Fibroblast of lung (primary cell): ENCODE measurements around the gene KCNG2. TPM values are rescaled to one million over a fixed set of nuclear protein-coding genes. Genes with fewer than 3 reads are reported as not detected.

Experiments used
- DNase-seq, 2 donors: peaks; one replicate each; pipeline versions ENCODE4 v3.0.0 to v3.0.0-alpha.2; 2010; ENCODE audit warnings: low read depth in 2 of 2
- H2AFZ ChIP-seq: 2 replicates; pipeline ENCODE4 v1.5.1; 2012; ENCODE audit warnings: low read length, control low read depth, inconsistent platforms
- H3K27ac ChIP-seq: 2 replicates; pipeline ENCODE4 v1.5.1; 2011; ENCODE audit warnings: low read length, control low read depth; ENCODE audit not compliant: insufficient read depth
- H3K27me3 ChIP-seq: 2 replicates; pipeline ENCODE4 v1.5.1; 2011; ENCODE audit warnings: mild to moderate bottlenecking, low read length; ENCODE audit not compliant: control insufficient read depth, insufficient read depth
- H3K36me3 ChIP-seq: 2 replicates; pipeline ENCODE4 v1.5.1; 2011; ENCODE audit warnings: low read length; ENCODE audit not compliant: control insufficient read depth, insufficient read depth
- H3K4me1 ChIP-seq: 2 replicates; pipeline ENCODE4 v1.5.1; 2011; ENCODE audit warnings: low read length; ENCODE audit not compliant: control insufficient read depth, insufficient read depth; ENCODE audit errors: extremely low read depth
- H3K4me2 ChIP-seq: 2 replicates; pipeline ENCODE4 v1.5.1; 2011; ENCODE audit warnings: low read length, control low read depth; ENCODE audit not compliant: insufficient read depth; ENCODE audit errors: extremely low read depth
- H3K4me3 ChIP-seq, 4 experiments: fragments of 200-600 bp in 1 of 4; sonication (generic) in 1 of 4; replicated peaks in 1 of 4; 2 replicates each; pipeline ENCODE4 v1.5.1; 2011 to 2016; ENCODE audit warnings: low read length in 4 of 4, low read depth in 3 of 4, mild to moderate bottlenecking in 3 of 4, control low read depth in 2 of 4, inconsistent platforms in 1 of 4, mixed read lengths in 1 of 4; ENCODE audit not compliant: insufficient read depth in 1 of 4; ENCODE audit errors: control extremely low read depth in 1 of 4
- H3K79me2 ChIP-seq: 2 replicates; pipeline ENCODE4 v1.5.1; 2012; ENCODE audit warnings: mild to moderate bottlenecking, low read length, inconsistent platforms; ENCODE audit not compliant: control insufficient read depth, insufficient read depth
- H3K9ac ChIP-seq: 2 replicates; pipeline ENCODE4 v1.5.1; 2011; ENCODE audit warnings: mild to moderate bottlenecking, low read length, control low read depth; ENCODE audit not compliant: insufficient read depth
- H3K9me3 ChIP-seq: 2 replicates; pipeline ENCODE4 v1.5.1; 2012; ENCODE audit warnings: low read depth, low read length; ENCODE audit not compliant: control insufficient read depth, insufficient read depth
- H4K20me1 ChIP-seq: 2 replicates; pipeline ENCODE4 v1.5.1; 2011; ENCODE audit warnings: low read length; ENCODE audit not compliant: control insufficient read depth, insufficient read depth; ENCODE audit errors: extremely low read depth
- EZH2 ChIP-seq: IDR thresholded peaks from 2 replicates; pipeline ENCODE4 v1.5.1; 2012; ENCODE audit warnings: low read length, control low read depth, mild to moderate bottlenecking; ENCODE audit errors: missing control alignments
- polyA plus RNA-seq, 2 donors: library from polyadenylated mRNA; depleted of rRNA in 1 of 2; stranded (reverse) in 1 of 2; unstranded in 1 of 2; fragments of >200 nt; gene quantifications; 2 replicates each; pipeline ENCODE4 v1.2.1, GENCODE V29; 2011 to 2012; ENCODE audit warnings: missing spikeins in 1 of 2
- total RNA-seq: library from RNA; depleted of rRNA; stranded (reverse); fragments of >200 nt; gene quantifications from 2 replicates; pipeline ENCODE4 v1.2.1, GENCODE V29; 2014
- TF ChIP-seq, protein P1 (sequence below), 2 donors: IDR thresholded peaks in 1 of 2; conservative IDR thresholded peaks in 1 of 2; 1 replicate in 1 of 2; 2 replicates in 1 of 2; pipeline ENCODE4 v1.5.1; 2011 to 2012; ENCODE audit warnings: low read length in 2 of 2, control low read depth in 1 of 2, inconsistent platforms in 1 of 2, low read depth in 1 of 2, mild to moderate bottlenecking in 1 of 2

Gene KCNG2
- total and polyA plus RNA-seq, 2 donors (not counting 1 experiment from before 2014, with no cell fraction given), result 0.42 to 10.1 TPM

DNA sequence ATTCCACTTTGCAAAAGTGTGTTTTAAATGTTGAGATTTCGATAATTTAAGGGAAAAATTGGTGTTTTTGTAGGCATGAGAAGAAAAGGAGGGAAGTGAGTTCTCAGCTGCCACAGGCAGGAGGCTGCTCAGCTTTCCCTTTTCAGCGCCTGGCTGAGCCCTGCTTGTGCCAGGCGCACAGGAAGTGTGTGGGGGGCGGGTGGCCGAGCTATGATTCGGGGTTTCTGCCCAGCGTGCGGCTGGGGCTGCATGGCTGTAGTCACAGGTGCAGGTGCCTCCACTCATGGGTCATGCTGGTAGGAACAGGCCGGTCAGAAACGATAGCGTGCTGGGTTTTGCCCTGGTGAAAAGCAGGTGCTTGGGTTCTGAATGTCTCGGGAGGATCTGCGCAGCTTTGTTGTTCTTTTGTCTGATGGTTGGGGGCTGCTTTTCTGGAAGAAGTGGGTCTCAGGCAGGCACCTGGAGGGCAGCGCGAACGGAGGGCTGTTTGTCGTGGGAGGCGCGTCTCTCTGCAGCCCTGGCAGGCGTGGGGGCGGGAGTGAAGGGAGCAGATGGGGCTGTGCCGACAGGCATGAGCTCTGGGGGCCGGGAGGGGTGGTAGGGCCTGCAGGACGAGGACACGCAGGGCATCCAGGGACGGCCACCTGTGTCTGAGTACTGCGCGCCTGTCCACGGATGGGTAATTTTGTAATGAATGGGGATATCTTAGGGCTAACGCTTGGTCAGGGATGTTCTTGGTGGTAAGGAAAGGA lies 2.1 kb downstream of the KCNG2 start:
- H4K20me1 ChIP-seq, result no peaks in the 10 kb centered on the region
- TF ChIP-seq EZH2, result no peak
- TF ChIP-seq, protein P1, sequence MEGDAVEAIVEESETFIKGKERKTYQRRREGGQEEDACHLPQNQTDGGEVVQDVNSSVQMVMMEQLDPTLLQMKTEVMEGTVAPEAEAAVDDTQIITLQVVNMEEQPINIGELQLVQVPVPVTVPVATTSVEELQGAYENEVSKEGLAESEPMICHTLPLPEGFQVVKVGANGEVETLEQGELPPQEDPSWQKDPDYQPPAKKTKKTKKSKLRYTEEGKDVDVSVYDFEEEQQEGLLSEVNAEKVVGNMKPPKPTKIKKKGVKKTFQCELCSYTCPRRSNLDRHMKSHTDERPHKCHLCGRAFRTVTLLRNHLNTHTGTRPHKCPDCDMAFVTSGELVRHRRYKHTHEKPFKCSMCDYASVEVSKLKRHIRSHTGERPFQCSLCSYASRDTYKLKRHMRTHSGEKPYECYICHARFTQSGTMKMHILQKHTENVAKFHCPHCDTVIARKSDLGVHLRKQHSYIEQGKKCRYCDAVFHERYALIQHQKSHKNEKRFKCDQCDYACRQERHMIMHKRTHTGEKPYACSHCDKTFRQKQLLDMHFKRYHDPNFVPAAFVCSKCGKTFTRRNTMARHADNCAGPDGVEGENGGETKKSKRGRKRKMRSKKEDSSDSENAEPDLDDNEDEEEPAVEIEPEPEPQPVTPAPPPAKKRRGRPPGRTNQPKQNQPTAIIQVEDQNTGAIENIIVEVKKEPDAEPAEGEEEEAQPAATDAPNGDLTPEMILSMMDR (conservative IDR thresholded peaks at IDR 0.05 in 1 of 2, IDR thresholded peaks at IDR 0.05 in 1 of 2; ENCODE audit: low read depth in 1 of 2, low read length in 2 of 2), result no peak
- no peak overlapping the region for H3K9ac ChIP-seq
- H3K79me2 ChIP-seq, result no peaks in the 10 kb centered on the region
- peaks cover 28% of the 10 kb centered on the region for H3K27me3 ChIP-seq
- H3K4me2 ChIP-seq, result no peak overlapping the region
- no peak overlapping the region for H3K4me3 ChIP-seq
- no peak overlapping the region for H2AFZ ChIP-seq
- no peaks in the 10 kb centered on the region for H3K36me3 ChIP-seq
- H3K4me1 ChIP-seq, result peaks cover 13% of the 10 kb centered on the region
- DNase-seq, result no peak
- no peaks in the 10 kb centered on the region for H3K9me3 ChIP-seq
- no peak overlapping the region for H3K27ac ChIP-seq

DNA sequence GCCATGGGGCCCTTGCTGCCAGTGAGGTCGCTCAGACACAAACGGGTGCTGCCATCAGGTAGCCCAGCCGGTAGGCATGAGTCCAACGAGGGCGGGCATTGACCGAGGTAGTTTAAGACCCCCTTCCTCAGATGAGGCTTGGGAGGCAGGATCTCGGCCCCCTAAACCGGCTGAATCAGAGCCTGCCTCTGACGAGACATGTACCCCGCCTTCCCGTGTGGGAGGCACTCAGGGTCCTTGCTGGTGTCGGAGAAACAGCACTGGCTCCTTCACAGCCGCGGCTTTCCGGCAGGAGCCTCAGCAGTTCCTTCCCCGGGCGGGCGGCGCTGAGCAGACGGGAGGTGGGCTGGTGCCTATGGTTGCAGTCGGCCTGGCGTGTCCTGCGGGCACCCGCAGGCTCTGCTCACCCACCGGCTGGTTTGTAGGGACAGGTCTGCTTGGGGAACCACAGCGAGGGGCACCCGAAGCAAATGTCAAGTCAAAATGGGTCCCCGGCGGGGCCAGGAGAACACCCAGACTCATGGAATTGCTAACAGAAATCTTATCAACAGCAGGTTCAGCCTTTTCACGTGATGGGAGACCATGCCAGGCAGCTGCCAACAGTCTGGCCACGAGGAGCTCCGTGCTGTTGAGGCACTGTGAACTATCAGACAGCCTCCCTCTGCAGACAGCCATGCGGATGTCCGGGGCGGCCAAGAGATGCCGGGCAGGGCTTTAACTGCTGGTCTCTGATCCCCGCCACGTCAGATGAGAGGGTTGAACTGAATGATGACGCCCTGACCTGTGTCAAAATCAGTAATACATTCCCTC lies 2.8 kb downstream of the KCNG2 start:
- Histone ChIP-seq H2AFZ (no peak overlapping the region), H3K9me3 (no peaks in the 10 kb centered on the region), H3K9ac (no peak overlapping the region), H3K27me3 (peaks cover 28% of the 10 kb centered on the region), H3K79me2 (no peaks in the 10 kb centered on the region), H3K36me3 (no peaks in the 10 kb centered on the region), H3K4me3 (no peak overlapping the region), H3K4me2 (no peak overlapping the region), H4K20me1 (no peaks in the 10 kb centered on the region), H3K27ac (no peak overlapping the region), H3K4me1 (peaks cover 13% of the 10 kb centered on the region)
- no peak for DNase-seq
- no peak for TF ChIP-seq EZH2
- TF ChIP-seq, protein P1 (conservative IDR thresholded peaks at IDR 0.05 in 1 of 2, IDR thresholded peaks at IDR 0.05 in 1 of 2; ENCODE audit: low read depth in 1 of 2, low read length in 2 of 2), result no peak

DNA sequence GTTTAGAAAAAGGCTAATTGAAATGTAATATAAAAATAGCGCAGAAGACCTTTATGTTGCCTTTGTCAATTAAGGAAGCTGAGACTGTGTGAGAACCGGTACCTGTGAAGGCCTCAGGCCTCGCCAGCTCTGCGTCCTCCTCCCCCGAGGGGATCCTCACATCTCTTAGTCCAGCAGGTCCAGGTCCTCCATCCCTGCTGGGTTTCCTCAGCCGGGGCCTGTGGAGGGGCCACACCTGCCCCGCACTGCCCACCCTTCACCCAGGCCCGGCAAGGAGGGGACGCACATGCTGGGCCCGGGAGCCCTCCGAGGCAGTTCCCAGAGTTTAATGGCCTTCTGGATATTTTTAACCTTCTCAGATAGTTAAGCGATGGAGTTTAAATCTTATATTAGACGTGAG lies 3.5 kb downstream of the KCNG2 start:
- H3K4me1 ChIP-seq, result peaks cover 13% of the 10 kb centered on the region
- no peak overlapping the region for H3K4me3 ChIP-seq
- no peak overlapping the region for H3K9ac ChIP-seq
- no peak overlapping the region for H2AFZ ChIP-seq
- H3K36me3 ChIP-seq, result no peaks in the 10 kb centered on the region
- H3K4me2 ChIP-seq, result no peak overlapping the region
- H3K27ac ChIP-seq, result no peak overlapping the region
- no peaks in the 10 kb centered on the region for H4K20me1 ChIP-seq
- TF ChIP-seq EZH2, result no peak
- TF ChIP-seq, protein P1 (conservative IDR thresholded peaks at IDR 0.05 in 1 of 2, IDR thresholded peaks at IDR 0.05 in 1 of 2; ENCODE audit: low read depth in 1 of 2, low read length in 2 of 2), result no peak
- H3K27me3 ChIP-seq, result peaks cover 28% of the 10 kb centered on the region
- H3K79me2 ChIP-seq, result no peaks in the 10 kb centered on the region
- DNase-seq, result no peak
- no peaks in the 10 kb centered on the region for H3K9me3 ChIP-seq
